Measurements from ENCODE around the gene CORO7. TPM values are rescaled to one million over a fixed set of nuclear protein-coding genes. Genes with fewer than 3 reads are reported as not detected.
"Not testable (repeated sequence)": the region's sequence is repeated elsewhere in the genome, so short reads cannot be mapped to it uniquely, and the experiment has no call there.

The CORO7 gene
- polyA plus RNA-seq, 5 donors = 13.9 to 26.1 (median 18.5) TPM

- DNase-seq = no peak
These were observed 13.1 kb downstream of the CORO7 start for GRCh38 chr16:4403133-4403949.

- peak; percentile 71 to 81 for DNase-seq
These were observed 13.8 kb downstream of the CORO7 start for GRCh38 chr16:4402439-4403132.

GRCh38 chr16:4401510-4401909 is 14.9 kb downstream of the CORO7 start:
- DNase-seq = no peak

GRCh38 chr16:4401094-4401501 is 15.3 kb downstream of the CORO7 start:
- DNase-seq = no peak

GRCh38 chr16:4399001-4399730 is 17.2 kb downstream of the CORO7 start:
- no peak for DNase-seq

- no peak for DNase-seq
These were observed 21.2 kb downstream of the CORO7 start for GRCh38 chr16:4395055-4395726.

GRCh38 chr16:4393850-4394249 is 22.5 kb downstream of the CORO7 start:
- not testable (repeated sequence) for DNase-seq

GRCh38 chr16:4393240-4393600 is 23.2 kb downstream of the CORO7 start:
- no peak for DNase-seq

GRCh38 chr16:4392382-4393239 is 23.8 kb downstream of the CORO7 start:
- DNase-seq = no peak

GRCh38 chr16:4391631-4392381 is 24.6 kb downstream of the CORO7 start:
- DNase-seq = no peak

- DNase-seq = no peak
These were observed 25.8 kb downstream of the CORO7 start for GRCh38 chr16:4390266-4391260.

GRCh38 chr16:4389051-4389955 is 27.1 kb downstream of the CORO7 start:
- DNase-seq = no peak

- no peak for DNase-seq
These were observed 27.9 kb downstream of the CORO7 start for GRCh38 chr16:4388271-4389021.

- no peak for DNase-seq
These were observed 28.6 kb downstream of the CORO7 start for GRCh38 chr16:4387781-4388180.

GRCh38 chr16:4386951-4387565 is 29.3 kb downstream of the CORO7 start:
- no peak for DNase-seq

GRCh38 chr16:4386451-4386805 is 30.0 kb downstream of the CORO7 start:
- no peak for DNase-seq

All from right lung (tissue), 5 donors.